Fibroblast of skin of left quadriceps (primary cell): ENCODE measurements around the gene LRRFIP1.
"Not testable (repeated sequence)": the region's sequence is repeated elsewhere in the genome, so short reads cannot be mapped to it uniquely, and the experiment has no call there.

ENCODE experiments used
- DNase-seq, 2 experiments: peaks; one replicate each; pipeline ENCODE4 v3.0.0-alpha.2; 2013; ENCODE audit warnings: low read depth in 2 of 2

Gene LRRFIP1, protein sequence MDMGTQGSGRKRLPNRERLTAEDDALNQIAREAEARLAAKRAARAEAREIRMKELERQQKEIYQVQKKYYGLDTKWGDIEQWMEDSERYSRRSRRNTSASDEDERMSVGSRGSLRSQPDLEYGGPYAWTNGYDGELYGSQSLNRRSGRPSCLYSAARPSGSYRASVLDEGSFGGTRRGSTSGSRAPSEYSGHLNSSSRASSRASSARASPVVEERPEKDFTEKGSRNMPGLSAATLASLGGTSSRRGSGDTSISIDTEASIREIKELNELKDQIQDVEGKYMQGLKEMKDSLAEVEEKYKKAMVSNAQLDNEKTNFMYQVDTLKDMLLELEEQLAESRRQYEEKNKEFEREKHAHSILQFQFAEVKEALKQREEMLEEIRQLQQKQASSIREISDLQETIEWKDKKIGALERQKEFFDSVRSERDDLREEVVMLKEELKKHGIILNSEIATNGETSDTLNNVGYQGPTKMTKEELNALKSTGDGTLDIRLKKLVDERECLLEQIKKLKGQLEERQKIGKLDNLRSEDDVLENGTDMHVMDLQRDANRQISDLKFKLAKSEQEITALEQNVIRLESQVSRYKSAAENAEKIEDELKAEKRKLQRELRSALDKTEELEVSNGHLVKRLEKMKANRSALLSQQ

DNA sequence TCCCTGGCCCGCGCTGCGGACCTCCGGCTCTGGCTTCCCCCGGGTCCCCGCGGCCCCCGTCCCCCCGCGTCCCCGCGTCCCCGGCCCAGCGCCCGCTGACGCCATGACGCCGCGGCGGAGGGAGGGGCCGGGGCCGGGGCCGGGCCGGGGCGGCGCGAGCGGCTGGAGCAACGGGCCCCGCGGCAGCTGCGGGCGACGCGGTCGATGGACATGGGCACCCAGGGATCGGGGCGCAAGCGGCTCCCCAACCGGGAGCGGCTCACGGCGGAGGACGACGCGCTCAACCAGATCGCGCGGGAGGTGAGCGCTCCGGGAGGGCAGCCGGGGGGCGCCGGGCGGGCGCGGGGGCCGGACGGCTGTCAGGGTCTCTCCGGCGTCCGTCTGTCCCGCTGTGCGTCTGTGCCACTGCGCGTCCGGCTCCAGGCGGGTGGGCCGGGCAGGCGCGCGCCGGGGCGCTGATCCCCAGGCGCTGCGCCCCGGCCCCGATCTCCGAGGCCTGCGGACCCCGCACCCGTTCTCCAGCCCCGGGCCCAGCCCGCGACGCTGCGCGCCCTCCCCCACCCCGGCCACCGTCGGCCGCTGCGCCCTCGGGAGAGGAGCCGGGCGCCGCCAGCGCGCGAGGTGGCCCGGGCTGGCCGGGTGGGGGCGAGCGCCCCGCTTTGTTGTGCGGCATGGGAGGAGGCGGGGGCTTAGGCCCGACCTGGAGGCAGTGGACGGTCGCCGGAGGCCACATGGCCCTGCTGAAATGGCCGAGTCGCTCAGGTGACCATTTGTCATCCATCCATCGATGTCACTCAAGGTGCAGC, at the start of gene LRRFIP1:
Gene LRRFIP1, plus strand, starts transcription at position 147 of the 806 bp plus-strand sequence. Its CDS starts 58 bp downstream, at position 205.
- no peak for DNase-seq

GRCh38 chr2:237577956-237578870, 49.2 kb upstream of the LRRFIP1 start:
- no peak for DNase-seq

DNA sequence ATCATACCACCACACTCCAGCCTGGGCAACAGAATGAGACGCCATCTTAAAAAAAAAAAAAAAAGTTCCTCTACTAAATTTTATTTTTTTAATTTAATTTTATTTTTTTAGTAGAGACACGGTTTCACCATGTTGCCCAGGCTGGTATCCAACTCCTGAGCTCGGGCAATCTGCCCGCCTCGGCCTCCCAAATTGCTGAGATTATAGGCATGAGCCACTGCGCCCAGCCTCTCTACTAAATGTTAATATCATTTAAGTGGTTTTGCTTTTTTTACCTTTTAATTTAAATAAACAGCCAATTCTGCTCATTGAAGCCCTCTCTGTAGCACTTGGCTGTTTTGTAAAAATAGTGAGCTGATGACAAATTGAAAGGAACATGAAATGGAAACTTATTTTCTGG, 46.1 kb upstream of the LRRFIP1 start:
- no peak for DNase-seq

DNA sequence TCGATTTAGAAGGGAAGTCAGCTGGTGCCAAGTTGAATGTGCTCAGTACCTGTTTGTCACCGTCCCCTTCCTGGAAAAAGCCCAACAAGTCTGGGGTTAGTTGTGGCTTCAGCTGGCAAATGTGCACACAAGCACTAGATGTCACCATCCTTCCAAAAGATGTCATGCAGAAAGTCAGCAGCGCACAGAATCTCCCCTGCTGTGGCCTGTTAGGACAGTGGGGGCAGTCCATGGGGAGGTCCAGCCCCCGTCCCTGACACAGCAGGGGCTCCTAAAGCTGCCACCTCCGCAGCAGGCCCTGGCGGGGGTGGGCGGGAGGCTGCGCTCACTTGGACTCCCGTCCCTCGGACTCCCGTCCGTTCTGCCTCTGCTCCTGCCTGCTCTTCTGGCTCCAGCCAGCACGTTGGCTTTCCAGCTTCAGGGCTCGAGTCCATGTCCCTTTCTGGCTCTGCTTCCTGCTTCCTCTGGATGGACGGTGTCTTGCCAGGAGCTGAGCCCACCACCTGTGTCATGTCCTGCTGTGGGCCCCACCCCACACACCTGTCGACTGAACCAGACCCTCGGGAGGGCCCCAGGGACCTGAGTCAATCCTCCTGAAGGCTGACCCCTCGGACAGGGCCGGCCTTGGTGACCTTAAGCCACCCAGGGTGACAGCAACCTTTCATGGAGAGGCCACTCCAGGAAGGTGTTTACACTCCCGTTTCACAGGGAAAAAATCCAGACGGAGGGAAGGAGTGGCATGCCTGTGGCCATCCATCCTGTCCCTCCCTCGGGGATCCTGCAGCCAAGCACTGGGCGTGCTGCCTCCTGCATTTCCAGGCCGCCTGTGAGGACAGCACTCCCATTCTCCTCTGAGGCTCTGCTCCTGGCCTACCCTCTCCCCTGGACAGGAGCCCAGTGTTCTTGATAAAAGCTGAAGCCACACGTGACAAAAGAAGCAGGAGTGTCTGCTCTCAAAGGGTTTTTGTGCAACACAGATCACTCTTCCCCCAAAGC, 45.3 kb upstream of the LRRFIP1 start:
- peak in 1 of 2 experiments; percentile 34 for DNase-seq

- DNase-seq = no peak
These were observed 43.7 kb upstream of the LRRFIP1 start for GRCh38 chr2:237583385-237584295.

DNA sequence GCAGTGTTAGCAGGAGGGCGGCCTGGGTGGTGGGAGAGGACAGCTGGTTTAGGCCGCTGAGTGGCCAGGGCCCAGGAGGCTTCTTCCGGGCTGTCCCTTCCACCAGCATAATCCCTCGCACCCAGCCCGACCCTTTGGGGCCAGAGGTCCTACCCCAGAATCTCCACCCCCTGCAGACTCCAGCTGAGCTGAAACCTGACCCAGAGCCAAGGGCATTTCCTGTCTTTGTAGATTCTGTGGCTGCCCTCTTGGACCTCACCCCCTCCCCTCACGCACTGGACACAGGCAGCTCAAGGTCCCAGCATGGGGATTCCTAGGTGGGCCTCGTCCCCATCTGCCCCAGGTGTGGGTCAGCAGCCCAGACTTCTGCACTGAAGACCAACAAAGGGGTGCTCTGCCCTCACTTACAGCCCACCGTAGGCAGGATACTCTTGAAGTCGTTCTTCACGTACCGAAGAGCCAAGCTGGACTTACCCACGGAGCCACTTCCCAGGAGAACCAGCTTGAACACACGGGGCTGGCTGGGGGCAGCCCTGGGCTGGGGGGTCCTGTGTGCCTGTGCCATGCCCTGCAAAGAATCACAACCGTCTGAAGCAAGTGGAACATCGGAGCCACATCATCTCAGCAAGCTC, 41.7 kb upstream of the LRRFIP1 start:
- DNase-seq = no peak

DNA sequence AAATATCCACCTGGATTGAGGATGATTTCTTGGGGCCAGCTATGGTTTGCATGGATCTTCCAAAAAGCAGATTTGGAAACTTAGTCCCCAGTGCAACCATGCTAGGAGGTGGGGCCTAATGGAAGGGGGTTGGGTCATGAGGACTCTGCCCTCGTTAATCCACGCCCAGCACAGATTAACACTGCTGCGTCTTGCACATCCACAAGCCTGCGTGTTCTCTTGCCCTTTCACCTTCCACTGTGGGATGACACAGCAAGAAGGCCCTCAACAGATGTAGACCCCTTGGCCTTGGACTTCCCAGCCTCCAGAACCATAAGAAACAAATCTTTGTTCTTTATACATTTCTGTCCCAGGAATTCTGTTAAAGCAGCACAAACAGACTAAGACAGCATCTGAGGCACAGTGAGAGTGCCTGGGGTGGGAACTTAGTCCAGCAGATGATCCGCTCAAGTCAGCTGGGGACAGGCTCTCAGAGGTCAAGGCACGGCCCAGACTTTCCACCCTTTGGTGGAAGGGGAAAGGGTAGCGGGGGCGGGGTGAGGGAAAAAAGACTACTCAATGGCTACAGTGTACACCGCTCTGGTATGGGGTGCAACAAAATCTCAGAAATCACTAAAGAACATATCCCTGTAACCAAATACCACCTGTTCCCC, 39.2 kb upstream of the LRRFIP1 start:
- DNase-seq = no peak

DNA sequence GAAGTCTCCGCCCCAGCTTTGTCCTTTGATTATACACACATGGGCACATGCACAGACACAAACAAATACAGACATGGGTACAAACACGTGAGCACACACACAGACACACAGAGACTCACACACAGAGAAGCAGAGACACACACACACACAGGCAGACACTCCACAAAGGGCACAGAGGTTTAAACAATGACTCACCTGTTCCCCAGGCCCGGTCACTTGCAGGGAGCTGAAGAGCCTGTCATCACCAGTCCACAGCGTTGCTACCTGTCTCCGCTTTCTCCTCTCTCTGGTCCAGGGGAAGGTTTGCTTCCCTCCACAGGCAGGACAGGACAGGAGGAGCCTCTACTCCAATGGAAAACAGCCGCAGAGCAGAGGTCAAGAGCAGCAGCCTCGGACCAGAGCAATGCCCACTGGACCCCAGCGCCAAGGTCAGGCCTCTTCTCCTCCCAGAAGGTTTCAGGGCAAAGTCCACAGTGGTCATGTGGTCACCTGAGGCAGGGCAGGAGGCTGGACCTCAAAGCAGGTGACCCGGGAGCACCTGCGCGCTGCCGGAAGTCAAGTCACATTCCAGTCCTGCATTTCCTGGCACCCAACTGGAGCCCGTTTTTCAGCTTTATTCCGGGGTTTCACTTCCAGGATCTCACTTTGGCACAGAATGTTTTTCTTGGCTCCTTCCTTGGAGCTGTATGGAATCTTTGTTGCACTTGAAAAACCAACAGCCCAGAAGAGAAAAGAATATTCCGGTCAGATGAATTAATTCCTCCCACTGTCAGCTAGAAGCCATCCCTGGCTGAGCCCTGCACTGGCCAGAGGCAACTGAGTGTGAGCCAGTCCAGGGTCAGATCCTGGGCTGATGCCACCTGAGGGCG, 36.9 kb upstream of the LRRFIP1 start, which contains the start of gene RAB17:
Gene RAB17, minus strand, starts transcription at position 463 of the 869 bp plus-strand sequence. CDS start 4,580 bp downstream, outside the sequence.
- DNase-seq = no peak

DNA sequence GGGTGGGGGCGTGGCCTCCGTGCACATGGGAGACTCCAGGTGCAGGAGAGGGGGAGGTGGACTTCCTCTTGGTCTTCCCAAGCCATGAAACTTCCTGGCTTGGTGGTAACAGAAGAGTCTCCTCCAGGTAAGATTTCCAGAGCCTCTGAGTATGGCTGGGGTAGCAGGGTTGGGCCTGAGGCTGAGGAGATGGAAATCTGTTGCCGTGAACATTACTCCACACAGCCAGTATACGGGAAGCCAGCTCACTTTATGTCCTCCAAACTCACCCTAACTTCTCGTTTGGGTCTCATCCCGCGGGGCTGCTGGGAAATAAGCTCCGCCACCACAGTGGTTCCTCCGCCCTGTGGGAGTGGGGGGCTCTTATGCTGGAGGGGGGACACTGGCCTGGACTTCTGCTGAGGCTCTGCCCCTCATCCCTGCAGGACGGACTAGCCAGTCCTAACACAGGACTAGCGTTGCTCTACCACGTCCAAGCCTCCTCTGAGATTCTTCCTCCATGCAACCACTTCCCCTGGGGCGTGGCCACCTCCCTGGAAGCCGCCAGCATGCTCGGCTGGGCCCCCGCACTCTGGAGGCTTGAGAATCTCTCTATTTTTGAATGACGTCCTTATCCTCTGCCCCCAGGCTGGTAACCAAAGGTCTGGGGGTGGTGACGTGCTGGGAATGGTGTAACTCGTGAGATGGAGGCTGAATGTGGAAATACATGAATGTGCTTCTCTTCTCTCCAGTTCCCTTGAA, 36.1 kb upstream of the LRRFIP1 start:
- DNase-seq = no peak

GRCh38 chr2:237592425-237592980, 34.9 kb upstream of the LRRFIP1 start:
- no peak for DNase-seq

DNA sequence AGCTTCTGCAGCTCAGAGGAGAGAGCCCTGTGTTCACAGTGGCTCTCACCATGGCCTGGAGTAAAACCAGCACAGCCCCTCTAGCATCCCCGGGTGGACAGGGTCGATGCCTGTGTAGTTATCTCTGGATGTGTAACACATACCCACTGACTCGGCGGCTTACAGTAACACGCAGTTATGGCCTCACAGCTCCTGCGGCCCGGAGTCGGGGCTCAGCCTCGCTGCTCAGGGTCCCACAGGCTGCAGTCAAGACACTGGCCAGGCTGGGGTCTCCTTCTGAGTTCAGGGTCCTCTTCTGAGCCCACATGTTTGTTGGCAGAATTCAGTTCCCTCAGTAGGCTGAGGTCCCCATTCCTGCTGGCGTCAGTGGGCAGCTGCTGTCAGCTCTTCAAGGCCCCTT, 34.4 kb upstream of the LRRFIP1 start:
- no peak for DNase-seq

GRCh38 chr2:237593596-237594320, 33.6 kb upstream of the LRRFIP1 start:
- no peak for DNase-seq

DNA sequence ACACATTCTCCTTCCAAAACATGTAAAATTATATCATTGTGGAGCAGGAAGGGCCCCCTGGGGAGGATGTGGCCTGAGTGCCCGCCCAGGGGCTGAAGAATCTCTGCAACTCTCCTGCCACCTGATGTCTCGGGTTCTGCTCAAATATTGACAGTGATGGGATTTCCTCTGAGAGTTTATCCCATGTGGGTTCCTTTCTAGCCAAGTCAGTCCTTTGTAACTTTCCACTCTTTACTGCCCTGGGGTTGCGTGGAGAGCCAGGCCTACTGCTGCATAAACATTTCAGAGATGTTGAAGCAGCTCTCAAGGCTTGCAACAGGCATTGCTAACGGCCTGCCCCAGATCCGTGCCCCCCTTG, 32.9 kb upstream of the LRRFIP1 start:
- no peak for DNase-seq

GRCh38 chr2:237595829-237596519, 31.4 kb upstream of the LRRFIP1 start:
- DNase-seq = not testable (repeated sequence)
